HG02938 (cell line): Measurements from ENCODE around the gene ARHGAP12.

ENCODE experiments used
- ATAC-seq: cut with Tn5 transposase; IDR thresholded peaks from one replicate; pipeline ENCODE4 v1.9.1; 2021; ENCODE audit warnings: mild to moderate bottlenecking, moderate library complexity; ENCODE audit not compliant: unreplicated experiment

Gene ARHGAP12

GRCh38 chr10:31830887-31831286, 97.7 kb downstream of the ARHGAP12 start:
- no peak for ATAC-seq

DNA sequence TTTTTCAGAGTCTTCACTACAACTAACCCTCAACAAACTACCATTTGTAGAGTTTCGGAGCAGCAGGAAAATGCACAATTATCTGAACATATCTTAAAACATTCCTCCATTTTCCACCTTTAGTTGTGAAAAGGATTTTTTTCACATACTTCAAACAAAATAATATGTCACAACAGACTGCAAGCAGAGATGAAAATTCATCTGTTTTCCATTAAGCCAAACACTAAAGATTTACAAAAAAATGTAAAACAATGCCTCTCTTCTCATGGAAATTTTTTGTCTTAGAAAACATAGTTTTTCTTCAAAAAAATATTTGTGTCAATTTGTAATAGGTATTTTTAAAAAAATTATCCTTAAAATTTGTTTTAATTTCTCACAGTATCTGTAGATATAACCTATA, 98.9 kb downstream of the ARHGAP12 start:
- no peak for ATAC-seq

GRCh38 chr10:31823358-31823757, 105.3 kb downstream of the ARHGAP12 start:
- ATAC-seq: no peak

DNA sequence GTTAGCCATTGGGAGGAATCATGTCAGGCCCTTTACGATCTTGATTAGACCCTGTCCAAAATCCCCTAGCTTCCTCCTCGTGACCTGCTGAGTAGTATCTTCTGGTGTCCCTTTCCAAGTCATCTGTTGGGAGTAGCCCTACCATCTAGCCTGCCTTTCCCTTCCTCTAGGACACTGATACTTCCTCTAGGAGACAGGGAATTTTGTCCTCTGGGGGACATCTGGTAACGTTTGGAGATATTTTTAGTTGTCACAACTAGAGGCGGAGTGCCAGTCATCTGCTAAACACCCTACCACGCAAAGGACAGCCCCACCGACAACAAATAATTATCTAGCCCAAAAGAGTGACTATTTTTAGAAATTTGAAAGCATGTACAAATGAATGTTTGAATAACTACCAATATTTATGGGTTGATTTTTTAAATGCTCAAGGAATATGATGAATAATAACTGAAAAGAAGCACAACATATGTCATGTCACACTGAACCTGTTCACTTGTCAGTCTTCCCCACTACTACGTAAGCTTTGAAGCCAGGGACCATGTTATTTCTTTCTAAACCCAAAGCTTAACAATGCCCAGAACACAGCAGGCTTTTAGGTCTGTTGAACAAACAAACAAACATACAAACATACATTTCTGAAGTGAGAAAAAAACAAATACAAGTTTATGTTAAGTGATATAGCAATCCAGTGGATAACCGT, 105.9 kb downstream of the ARHGAP12 start:
- ATAC-seq: no peak

DNA sequence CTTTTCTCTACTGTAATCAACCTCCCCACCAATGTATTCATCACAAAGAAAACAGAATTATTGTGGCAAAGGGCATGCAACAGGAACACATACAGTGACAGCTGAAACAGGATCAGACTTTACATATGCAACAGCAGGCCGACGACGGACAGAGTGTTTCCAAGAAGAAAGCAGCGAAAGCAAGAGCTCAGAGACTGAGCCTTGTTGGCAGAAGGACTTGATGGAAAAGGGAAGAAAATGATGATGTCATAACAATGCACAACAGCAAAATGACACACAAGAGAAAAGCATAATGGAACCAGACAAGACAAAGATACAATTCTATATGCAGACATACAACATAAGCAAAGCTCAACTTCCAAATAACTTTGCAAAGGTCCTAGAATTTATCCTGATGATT, 106.5 kb downstream of the ARHGAP12 start:
- ATAC-seq: no peak

GRCh38 chr10:31820778-31821369, 107.8 kb downstream of the ARHGAP12 start:
- ATAC-seq: no peak

- ATAC-seq: no peak
Measured at GRCh38 chr10:31820096-31820495, 108.5 kb downstream of the ARHGAP12 start.

GRCh38 chr10:31819391-31819820, 109.2 kb downstream of the ARHGAP12 start:
- no peak for ATAC-seq

GRCh38 chr10:31816318-31816717, 112.3 kb downstream of the ARHGAP12 start:
- ATAC-seq: no peak

- ATAC-seq: no peak
Measured at GRCh38 chr10:31808258-31809218, 120.1 kb downstream of the ARHGAP12 start.

GRCh38 chr10:31804352-31804810, 124.2 kb downstream of the ARHGAP12 start:
- no peak for ATAC-seq

DNA sequence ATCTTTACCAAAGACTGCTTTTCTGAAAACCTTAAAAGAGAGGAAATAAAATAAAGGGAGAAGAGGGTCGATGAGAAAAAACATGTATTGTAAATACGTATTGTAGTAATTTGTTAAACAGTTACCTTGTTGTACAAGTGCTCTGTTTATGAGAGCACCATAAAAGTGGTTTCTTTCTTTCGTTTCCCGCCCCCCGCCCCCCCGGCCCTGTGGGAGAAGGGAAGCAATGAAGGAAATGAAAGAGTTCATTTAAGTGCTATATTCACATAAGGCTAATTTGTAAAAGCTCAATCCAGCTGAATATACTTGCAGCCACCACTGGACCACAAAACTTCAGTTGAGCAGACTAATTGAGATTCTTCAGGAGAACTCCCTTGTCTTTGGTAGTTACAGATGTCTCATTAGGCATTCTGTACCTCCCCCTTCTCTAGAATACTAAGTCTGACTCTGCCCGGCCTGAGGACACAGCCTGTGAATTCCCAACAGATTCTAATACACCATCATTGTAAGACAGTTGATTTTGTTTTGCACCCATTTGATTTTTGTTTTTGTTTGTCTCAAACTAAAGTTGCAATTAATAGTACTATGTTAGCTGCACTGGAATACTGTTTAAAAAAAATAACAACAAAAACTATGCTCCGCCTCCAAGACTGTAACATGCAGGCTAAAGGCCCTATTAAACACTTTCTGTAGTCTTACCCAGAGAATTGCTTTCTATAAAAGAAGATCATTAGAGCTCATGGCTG, 124.9 kb downstream of the ARHGAP12 start:
- ATAC-seq: no peak

DNA sequence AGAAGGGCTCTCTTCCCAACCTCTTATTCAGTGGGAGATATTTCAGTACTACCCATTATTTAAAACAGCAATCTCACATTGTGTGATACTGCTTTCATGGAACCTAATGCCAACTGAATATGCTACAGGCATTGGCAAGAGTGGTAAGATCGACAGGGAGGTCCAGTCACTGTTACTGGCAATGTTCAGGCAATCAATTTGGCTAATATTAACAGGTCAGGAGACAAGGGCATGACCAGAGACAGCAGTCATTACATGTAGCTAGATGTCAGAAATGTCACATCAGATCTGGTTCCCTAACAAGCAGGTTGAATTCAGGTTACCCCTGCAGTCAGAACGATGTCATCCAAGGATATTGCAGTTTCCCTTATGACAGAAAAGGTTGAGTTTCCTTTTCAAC, 129.4 kb downstream of the ARHGAP12 start:
- no peak for ATAC-seq

- ATAC-seq: no peak
Measured at GRCh38 chr10:31792745-31793144, 135.9 kb downstream of the ARHGAP12 start.

DNA sequence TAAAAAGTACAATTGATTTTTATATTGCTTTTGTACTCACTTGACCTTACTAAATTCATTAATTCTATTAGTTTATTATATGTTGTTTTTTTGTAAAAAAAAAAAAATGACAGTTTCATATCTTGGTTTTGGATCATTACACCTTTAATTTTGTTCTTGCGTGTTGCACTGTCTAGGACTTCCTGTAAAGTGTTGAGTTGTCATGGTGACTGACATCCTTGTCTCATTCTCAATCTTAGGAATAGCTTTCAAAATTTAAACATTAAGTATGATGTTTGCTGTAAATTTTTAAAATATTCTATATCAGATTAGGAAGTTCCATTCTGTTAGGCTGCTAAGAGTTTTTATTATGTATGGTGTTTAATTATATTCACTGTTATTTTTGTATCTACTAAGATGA, 139.1 kb downstream of the ARHGAP12 start:
- no peak for ATAC-seq

GRCh38 chr10:31782701-31783100, 145.9 kb downstream of the ARHGAP12 start:
- ATAC-seq: no peak

GRCh38 chr10:31780717-31781116, 147.9 kb downstream of the ARHGAP12 start:
- ATAC-seq: no peak

- no peak for ATAC-seq
Measured at GRCh38 chr10:31778627-31779026, 150.0 kb downstream of the ARHGAP12 start.

DNA sequence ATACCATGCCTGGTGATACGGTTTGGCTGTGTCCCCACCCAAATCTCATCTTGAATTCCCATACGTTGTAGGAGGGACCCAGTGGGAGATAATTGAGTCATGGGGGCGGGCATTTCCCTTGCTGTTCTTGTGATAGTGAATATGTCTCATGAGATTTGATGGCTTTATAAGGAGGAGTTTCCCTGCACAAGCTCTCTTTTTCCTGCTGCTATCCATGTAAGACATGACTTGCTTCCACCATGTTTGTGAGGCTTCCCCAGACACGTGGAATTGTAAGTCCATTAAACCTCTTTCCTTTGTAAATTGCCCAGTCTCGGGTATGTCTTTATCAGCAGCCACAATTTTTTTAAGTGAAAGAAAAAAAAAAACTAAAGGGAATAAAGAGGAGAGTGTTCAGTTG, 152.5 kb downstream of the ARHGAP12 start:
- no peak for ATAC-seq

DNA sequence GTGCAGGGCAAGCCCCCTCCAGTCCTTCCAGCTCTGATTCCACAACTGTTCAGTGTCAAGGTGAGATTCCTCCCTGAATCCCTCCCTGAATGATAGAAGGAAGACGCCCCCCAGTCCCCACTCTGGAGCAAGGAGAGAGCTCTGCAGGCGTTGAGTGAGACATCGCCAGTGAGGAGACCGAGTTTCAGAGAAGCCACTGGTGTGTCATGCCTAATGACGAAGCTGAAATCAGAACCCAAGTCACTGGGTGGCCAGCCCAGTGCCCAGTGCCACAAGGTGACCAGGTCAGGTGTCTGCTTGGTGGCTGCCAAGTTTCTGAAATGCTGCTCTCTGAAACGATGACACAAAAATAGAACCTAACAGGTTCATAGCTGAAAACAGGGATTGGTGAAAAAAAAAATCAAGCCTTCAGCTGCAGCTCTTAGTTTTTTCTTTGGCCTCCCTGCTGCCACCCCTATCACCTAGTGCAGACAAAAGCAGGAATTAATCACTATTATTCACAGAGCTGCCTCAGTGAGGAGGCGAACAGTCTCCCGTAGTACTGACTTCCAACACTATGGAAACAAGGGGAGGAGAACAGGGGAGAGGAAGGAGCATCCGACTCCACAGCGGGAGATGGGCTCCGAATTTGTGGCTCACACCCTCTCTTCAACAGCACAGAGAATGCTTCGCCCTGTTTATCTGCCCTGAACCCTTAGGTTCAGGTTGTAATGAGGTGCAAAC, 153.5 kb downstream of the ARHGAP12 start:
- no peak for ATAC-seq
